Large intestine (tissue), 3 donors: ENCODE data around the gene OLFM2. TPM values are rescaled to one million over a fixed set of nuclear protein-coding genes. Genes with fewer than 3 reads are reported as not detected.
"Not testable (repeated sequence)": the region's sequence is repeated elsewhere in the genome, so short reads cannot be mapped to it uniquely, and the experiment has no call there.

ENCODE experiments used
- DNase-seq, 2 donors: peaks; one replicate each; pipeline versions ENCODE4 v3.0.0 to v3.0.0-alpha.2; 2013
- H3K27ac ChIP-seq: one replicate; pipeline ENCODE4 v1.5.1; 2013; ENCODE audit warnings: low read length
- H3K27me3 ChIP-seq: 2 replicates; pipeline ENCODE4 v1.6.1; 2013; ENCODE audit warnings: low read length; ENCODE audit not compliant: control insufficient read depth, insufficient read depth
- H3K36me3 ChIP-seq: 2 replicates; pipeline ENCODE4 v1.6.1; 2013; ENCODE audit warnings: low read length; ENCODE audit not compliant: control insufficient read depth, insufficient read depth
- H3K4me1 ChIP-seq: one replicate; pipeline ENCODE4 v1.6.1; 2013; ENCODE audit warnings: low read length; ENCODE audit not compliant: control insufficient read depth, insufficient read depth
- H3K4me3 ChIP-seq: one replicate; pipeline ENCODE4 v1.5.1; 2013; ENCODE audit warnings: low read length
- H3K9me3 ChIP-seq: one replicate; pipeline ENCODE4 v1.6.1; 2013; ENCODE audit warnings: mild to moderate bottlenecking, low read depth, low read length, moderate library complexity; ENCODE audit not compliant: control insufficient read depth
- WGBS: methylation state at CpG from one replicate; pipeline ENCODE4 v1.1.5; 2013; ENCODE audit warnings: low lambda C conversion rate; ENCODE audit not compliant: insufficient coverage; 5-methylcytosine and 5-hydroxymethylcytosine counted together
- polyA plus RNA-seq: library from polyadenylated mRNA; unstranded; fragments of 120-200 nt; gene quantifications from one replicate; pipeline ENCODE4 v1.2.1, GENCODE V29; 2013

The OLFM2 gene
- polyA plus RNA-seq, 1 donor: 15.9 TPM

GRCh38 chr19:9835507-9835949, 100.8 kb downstream of the OLFM2 start:
- Histone ChIP-seq H3K36me3 (peaks cover 19% of the 10 kb centered on the region), H3K4me1 (peaks cover 6% of the 10 kb centered on the region), H3K27me3 (no peaks in the 10 kb centered on the region), H3K4me3 (peak overlapping the region; percentile 79), H3K27ac (no peak overlapping the region), H3K9me3 (no peaks in the 10 kb centered on the region)
- no CpG with 5 or more reads among the region's 28 CpGs for WGBS
- DNase-seq: no peak

- peak; percentile 98 to 99 for DNase-seq
- Histone ChIP-seq H3K27me3 (no peaks in the 10 kb centered on the region), H3K36me3 (peaks cover 18% of the 10 kb centered on the region), H3K9me3 (no peaks in the 10 kb centered on the region), H3K27ac (no peak within 1 kb of the TSS), H3K4me3 (peak within 1 kb of the TSS; percentile 79), H3K4me1 (peaks cover 6% of the 10 kb centered on the region)
- no CpG with 5 or more reads among the region's 73 CpGs for WGBS
These were observed 101.4 kb downstream of the OLFM2 start, which contains the start of gene PIN1 for GRCh38 chr19:9834726-9835506. TSS of gene PIN1 (plus strand) at chr19:9835318. CDS start at chr19:9835345, 27 bp downstream.

GRCh38 chr19:9834307-9834725, 102.0 kb downstream of the OLFM2 start:
- H3K4me1 ChIP-seq: peaks cover 6% of the 10 kb centered on the region
- H3K4me3 ChIP-seq: no peak overlapping the region
- peaks cover 16% of the 10 kb centered on the region for H3K36me3 ChIP-seq
- no peak for DNase-seq
- no peak overlapping the region for H3K27ac ChIP-seq
- no peaks in the 10 kb centered on the region for H3K9me3 ChIP-seq
- no CpG with 5 or more reads among the region's 6 CpGs for WGBS
- H3K27me3 ChIP-seq: no peaks in the 10 kb centered on the region

GRCh38 chr19:9828551-9829063, 107.7 kb downstream of the OLFM2 start:
- H3K9me3 ChIP-seq: no peaks in the 10 kb centered on the region
- H3K36me3 ChIP-seq: peaks cover 13% of the 10 kb centered on the region
- DNase-seq: no peak
- no peak overlapping the region for H3K27ac ChIP-seq
- peak overlapping the region; percentile 95 for H3K4me3 ChIP-seq
- peaks cover 8% of the 10 kb centered on the region for H3K4me1 ChIP-seq
- no peaks in the 10 kb centered on the region for H3K27me3 ChIP-seq
- WGBS: no CpG with 5 or more reads among the region's 13 CpGs

GRCh38 chr19:9827289-9828238, 108.8 kb downstream of the OLFM2 start, which contains the start of gene UBL5:
TSS of gene UBL5 (plus strand) at chr19:9827918. CDS start at chr19:9828338, 420 bp downstream.
- no peaks in the 10 kb centered on the region for H3K27me3 ChIP-seq
- peaks cover 8% of the 10 kb centered on the region for H3K4me1 ChIP-seq
- DNase-seq: peak; percentile 91 to 93
- H3K36me3 ChIP-seq: peaks cover 13% of the 10 kb centered on the region
- no CpG with 5 or more reads among the region's 62 CpGs for WGBS
- H3K27ac ChIP-seq: peak within 1 kb of the TSS; percentile 95
- peak within 1 kb of the TSS; percentile 95 for H3K4me3 ChIP-seq
- no peaks in the 10 kb centered on the region for H3K9me3 ChIP-seq

GRCh38 chr19:9823816-9824215, 112.5 kb downstream of the OLFM2 start:
- no peak for DNase-seq
- no CpG with 5 or more reads among the region's 5 CpGs for WGBS
- Histone ChIP-seq H3K27ac (no peak overlapping the region), H3K4me1 (peaks cover 18% of the 10 kb centered on the region), H3K27me3 (no peaks in the 10 kb centered on the region), H3K9me3 (no peaks in the 10 kb centered on the region), H3K36me3 (peaks cover 4% of the 10 kb centered on the region), H3K4me3 (no peak overlapping the region)

GRCh38 chr19:9820034-9820433, 116.3 kb downstream of the OLFM2 start:
- H3K27me3 ChIP-seq, H3K36me3 ChIP-seq, H3K9me3 ChIP-seq, DNase-seq: not testable (repeated sequence)
- Histone ChIP-seq H3K4me1 (peaks cover 12% of the 10 kb centered on the region), H3K27ac (peak overlapping the region; percentile 84), H3K4me3 (peak overlapping the region; percentile 10)
- no CpG with 5 or more reads among the region's 8 CpGs for WGBS

GRCh38 chr19:9819596-9819909, 116.8 kb downstream of the OLFM2 start:
- peak overlapping the region; percentile 10 for H3K4me3 ChIP-seq
- WGBS: no CpG with 5 or more reads among the region's 21 CpGs

GRCh38 chr19:9818734-9819595, 117.3 kb downstream of the OLFM2 start, which contains the start of gene FBXL12:
TSS of gene FBXL12 (minus strand) at chr19:9819079. CDS start at chr19:9818813, 266 bp downstream.
- WGBS: 20% methylated on average over 1 of the region's 82 CpGs
- Histone ChIP-seq H3K27ac (peak within 1 kb of the TSS; percentile 96), H3K27me3 (no peaks in the 10 kb centered on the region), H3K36me3 (no peaks in the 10 kb centered on the region), H3K4me1 (peaks cover 12% of the 10 kb centered on the region), H3K9me3 (peaks cover 3% of the 10 kb centered on the region), H3K4me3 (peak within 1 kb of the TSS; percentile 93)
- peak; percentile 100 for DNase-seq

More at GRCh38 chr19:9819596-9819909, 116.8 kb downstream of the OLFM2 start:
- H3K36me3 ChIP-seq: peaks cover 3% of the 10 kb centered on the region
- peak overlapping the region; percentile 84 for H3K27ac ChIP-seq
- H3K9me3 ChIP-seq: no peaks in the 10 kb centered on the region
- H3K27me3 ChIP-seq: no peaks in the 10 kb centered on the region
- peaks cover 12% of the 10 kb centered on the region for H3K4me1 ChIP-seq
- DNase-seq: no peak
